Vagina (tissue), 2 donors: ENCODE measurements around the gene KCTD20. TPM values are rescaled to one million over a fixed set of nuclear protein-coding genes. Genes with fewer than 3 reads are reported as not detected.

Experiments used
- DNase-seq, 2 donors: peaks; one replicate each; pipeline ENCODE4 v3.0.0-alpha.2; 2017; ENCODE audit errors: extremely low spot score in 2 of 2
- H3K27ac ChIP-seq: fragments of 200-600 bp; sonication (generic); one replicate; pipeline ENCODE4 v1.5.1; 2019
- H3K27me3 ChIP-seq: fragments of 200-600 bp; sonication (generic); one replicate; pipeline ENCODE4 v1.5.1; 2019
- H3K36me3 ChIP-seq, 2 donors: fragments of 200-600 bp; sonication (generic); one replicate each; pipeline ENCODE4 v1.5.1; 2017 to 2019
- H3K4me1 ChIP-seq: fragments of 200-600 bp; sonication (generic); one replicate; pipeline ENCODE4 v1.5.1; 2019
- H3K4me3 ChIP-seq, 2 donors: fragments of 200-600 bp; sonication (generic); 1 replicate in 1 of 2; 2 replicates in 1 of 2; pipeline ENCODE4 v1.5.1; 2016 to 2019
- H3K9me3 ChIP-seq: fragments of 200-600 bp; sonication (generic); one replicate; pipeline ENCODE4 v1.5.1; 2019
- POLR2A ChIP-seq, 2 donors: fragments of 450-650 bp; IDR thresholded peaks; one replicate each; pipeline ENCODE4 v1.6.1; 2017; ENCODE audit warnings: antibody characterized with exemption in 2 of 2, mild to moderate bottlenecking in 2 of 2, moderate library complexity in 2 of 2
- POLR2AphosphoS5 ChIP-seq, 2 donors: sonication (generic); formaldehyde crosslinking; IDR thresholded peaks; one replicate each; pipeline ENCODE4 v1.9.0; 2017; ENCODE audit warnings: antibody characterized with exemption in 2 of 2, mild to moderate bottlenecking in 2 of 2, low read depth in 1 of 2; ENCODE audit not compliant: insufficient read depth in 1 of 2
- intact Hi-C: fragments of 100-400 bp; cut with DNase I; formaldehyde crosslinking; loops from one replicate; pipeline ENCODE4 v1.15.1; 2023
- small RNA-seq: library from RNA; depleted of rRNA; stranded (forward); fragments of <200 nt; gene quantifications from one replicate; pipeline ENCODE3, GENCODE V24; 2016
- total RNA-seq: library from RNA; depleted of rRNA; stranded (reverse); fragments of >200 nt; gene quantifications from one replicate; pipeline ENCODE4 v1.2.3, GENCODE V29; 2016
- TF ChIP-seq, protein P1 (sequence below), 3 experiments: fragments of 450-650 bp in 2 of 3; fragments of 200-600 bp in 1 of 3; sonication (generic) in 1 of 3; IDR thresholded peaks; one replicate each; pipeline ENCODE4 v1.5.1; 2017 to 2019; ENCODE audit warnings: antibody characterized with exemption in 3 of 3, mild to moderate bottlenecking in 2 of 3, moderate library complexity in 2 of 3

KCTD20 gene
- total RNA-seq, 1 donor from 2014 or later: 30.0 TPM

DNA sequence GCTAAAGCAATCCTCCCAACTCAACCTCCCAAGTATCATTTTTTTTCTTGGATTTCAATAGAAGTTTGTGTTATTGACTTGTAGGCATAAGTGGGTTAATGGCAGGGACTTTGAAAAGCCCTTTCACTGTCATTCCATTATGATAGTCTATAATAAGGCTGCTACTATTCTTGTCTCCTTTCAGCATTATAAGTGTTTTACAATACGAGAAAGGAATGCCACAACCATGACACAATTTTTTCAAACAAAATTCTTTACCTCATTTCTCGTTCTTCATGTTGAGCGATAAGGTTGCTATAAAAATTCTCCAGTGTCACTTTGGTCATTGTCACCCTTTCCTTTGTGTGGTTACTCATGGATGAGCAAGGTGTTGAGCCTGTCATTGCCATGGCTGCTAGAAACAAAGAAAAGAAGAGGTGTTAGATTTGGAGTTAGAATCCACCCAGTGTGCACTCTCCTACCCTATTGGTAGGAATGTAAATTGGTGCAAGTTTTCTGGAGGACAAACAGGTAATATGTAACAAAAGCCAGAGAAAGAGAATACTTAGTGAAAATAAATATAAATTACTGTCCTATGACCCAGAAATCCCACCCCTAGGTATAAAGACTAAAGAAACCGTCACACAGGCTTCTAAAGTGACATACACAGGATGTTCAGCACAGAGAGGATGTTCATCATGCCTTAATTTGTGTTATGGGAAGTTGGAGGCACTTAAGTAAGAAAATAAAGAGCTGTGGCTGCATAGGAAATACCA is 97.2 kb downstream of the KCTD20 start:
- DNase-seq: no peak
- TF ChIP-seq, protein P1, sequence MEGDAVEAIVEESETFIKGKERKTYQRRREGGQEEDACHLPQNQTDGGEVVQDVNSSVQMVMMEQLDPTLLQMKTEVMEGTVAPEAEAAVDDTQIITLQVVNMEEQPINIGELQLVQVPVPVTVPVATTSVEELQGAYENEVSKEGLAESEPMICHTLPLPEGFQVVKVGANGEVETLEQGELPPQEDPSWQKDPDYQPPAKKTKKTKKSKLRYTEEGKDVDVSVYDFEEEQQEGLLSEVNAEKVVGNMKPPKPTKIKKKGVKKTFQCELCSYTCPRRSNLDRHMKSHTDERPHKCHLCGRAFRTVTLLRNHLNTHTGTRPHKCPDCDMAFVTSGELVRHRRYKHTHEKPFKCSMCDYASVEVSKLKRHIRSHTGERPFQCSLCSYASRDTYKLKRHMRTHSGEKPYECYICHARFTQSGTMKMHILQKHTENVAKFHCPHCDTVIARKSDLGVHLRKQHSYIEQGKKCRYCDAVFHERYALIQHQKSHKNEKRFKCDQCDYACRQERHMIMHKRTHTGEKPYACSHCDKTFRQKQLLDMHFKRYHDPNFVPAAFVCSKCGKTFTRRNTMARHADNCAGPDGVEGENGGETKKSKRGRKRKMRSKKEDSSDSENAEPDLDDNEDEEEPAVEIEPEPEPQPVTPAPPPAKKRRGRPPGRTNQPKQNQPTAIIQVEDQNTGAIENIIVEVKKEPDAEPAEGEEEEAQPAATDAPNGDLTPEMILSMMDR (IDR thresholded peaks at IDR 0.05): no peak
- TF ChIP-seq POLR2A (IDR thresholded peaks at IDR 0.05) (no peak), POLR2AphosphoS5 (IDR thresholded peaks at IDR 0.05; ENCODE audit: insufficient read depth in 1 of 2, low read depth in 1 of 2) (no peak)
- Histone ChIP-seq H3K27ac (no peak overlapping the region), H3K27me3 (no peaks in the 10 kb centered on the region), H3K36me3 (peaks cover 0 to 35% of the 10 kb centered on the region in 2 donors), H3K9me3 (no peaks in the 10 kb centered on the region), H3K4me1 (peaks cover 51% of the 10 kb centered on the region), H3K4me3 (no peak overlapping the region)
- intact Hi-C loops: loop anchor here (10.0 kb wide), 1 partner anchor 95 kb away; the partner anchor contains the start of genes KCTD20 and PXT1

Small RNAs within 50 kb of the gene (small RNA-seq; reads per million reads assigned to genes)
- not detected for gene RN7SL502P

Other genes with a start within 250 kb of the KCTD20 start
- gene BRPF3, start 246.3 kb upstream of the KCTD20 start, total RNA-seq: 18.7 TPM
- gene PNPLA1, start 172.9 kb upstream of the KCTD20 start, total RNA-seq: not detected
- gene BNIP5, start 106.1 kb upstream of the KCTD20 start, total RNA-seq: not detected
- gene ETV7, start 55.3 kb upstream of the KCTD20 start, total RNA-seq: 2.2 TPM
- gene PXT1, start 146 bp upstream of the KCTD20 start, total RNA-seq: not detected
- gene STK38, start 104.5 kb downstream of the KCTD20 start, total RNA-seq: 31.9 TPM
- 144 TPM for gene SRSF3, start 151.4 kb downstream of the KCTD20 start, total RNA-seq
- gene CDKN1A, start 235.7 kb downstream of the KCTD20 start, total RNA-seq: 169 TPM